ENCODE measurements around the gene KCTD5. TPM values are rescaled to one million over a fixed set of nuclear protein-coding genes. Genes with fewer than 3 reads are reported as not detected.

Gene KCTD5
- polyA plus RNA-seq, 1 donor (not counting 4 experiments of a cell fraction or from before 2014, with no cell fraction given), result 29.0 TPM

- no peak overlapping the region for H3K4me2 ChIP-seq (ENCODE audit: control insufficient read depth, extremely low read depth, insufficient read depth, low read depth, low read length)
- no peaks in the 10 kb centered on the region for H3K9me3 ChIP-seq (ENCODE audit: control insufficient read depth, low read depth, low read length)
- no peak overlapping the region for H3K4me3 ChIP-seq (ENCODE audit: control insufficient read depth in 2 of 3, extremely low read depth in 1 of 3, insufficient read depth in 2 of 3, low read depth in 1 of 3, low read length in 3 of 3)
- H3K4me1 ChIP-seq (ENCODE audit: control insufficient read depth, extremely low read depth, insufficient read depth, low read length), result no peaks in the 10 kb centered on the region
- DNase-seq (ENCODE audit: low read depth, low spot score) (no peak), FAIRE-seq (no peak)
- no peaks in the 10 kb centered on the region for H4K20me1 ChIP-seq (ENCODE audit: control insufficient read depth, extremely low read depth, insufficient read depth, low read length)
- no peak overlapping the region for H3K9ac ChIP-seq (ENCODE audit: control insufficient read depth, extremely low read depth, insufficient read depth, low read length)
- H3K36me3 ChIP-seq (ENCODE audit: control insufficient read depth in 2 of 2, extremely low read depth in 1 of 2, insufficient read depth in 2 of 2, low read length in 2 of 2), result peaks cover 0 to 24% of the 10 kb centered on the region in 2 experiments
- H2AFZ ChIP-seq (ENCODE audit: control insufficient read depth, low read length), result no peak overlapping the region
- H3K27ac ChIP-seq (ENCODE audit: control insufficient read depth, insufficient read depth, low read length), result no peak overlapping the region
- no peaks in the 10 kb centered on the region for H3K9me1 ChIP-seq (ENCODE audit: control insufficient read depth, extremely low read depth, insufficient read depth, low read length)
- no peaks in the 10 kb centered on the region for H3K79me2 ChIP-seq (ENCODE audit: control insufficient read depth, insufficient read depth, low read length)
- dilution Hi-C loops (cut with MboI; ENCODE audit: extremely low pct_ligation_motif_present, low sequenced_read_pairs), result no loop called here
- H3K27me3 ChIP-seq (ENCODE audit: control insufficient read depth, extremely low read depth, insufficient read depth, low read length), result peaks cover 2% of the 10 kb centered on the region
- TF ChIP-seq CTCF (optimal IDR thresholded peaks at IDR 0.05 in 1 of 3, IDR thresholded peaks at IDR 0.05 in 1 of 3, conservative IDR thresholded peaks at IDR 0.05 in 1 of 3; ENCODE audit: extremely low read depth in 1 of 3, insufficient read depth in 2 of 3, low read length in 3 of 3) (no peak), EZH2 (IDR thresholded peaks at IDR 0.05; ENCODE audit: low read length) (no peak)
These were observed 26.7 kb downstream of the KCTD5 start for GRCh38 chr16:2708955-2709587.

- DNase-seq (ENCODE audit: low read depth, low spot score) (no peak), FAIRE-seq (no peak)
- Histone ChIP-seq H3K9me1 (ENCODE audit: control insufficient read depth, extremely low read depth, insufficient read depth, low read length) (no peaks in the 10 kb centered on the region), H3K4me2 (ENCODE audit: control insufficient read depth, extremely low read depth, insufficient read depth, low read depth, low read length) (no peak overlapping the region), H3K79me2 (ENCODE audit: control insufficient read depth, insufficient read depth, low read length) (no peaks in the 10 kb centered on the region), H3K27me3 (ENCODE audit: control insufficient read depth, extremely low read depth, insufficient read depth, low read length) (peaks cover 6% of the 10 kb centered on the region), H4K20me1 (ENCODE audit: control insufficient read depth, extremely low read depth, insufficient read depth, low read length) (no peaks in the 10 kb centered on the region), H3K9me3 (ENCODE audit: control insufficient read depth, low read depth, low read length) (no peaks in the 10 kb centered on the region), H3K4me1 (ENCODE audit: control insufficient read depth, extremely low read depth, insufficient read depth, low read length) (no peaks in the 10 kb centered on the region), H3K4me3 (ENCODE audit: control insufficient read depth in 2 of 3, extremely low read depth in 1 of 3, insufficient read depth in 2 of 3, low read depth in 1 of 3, low read length in 3 of 3) (no peak overlapping the region), H3K36me3 (ENCODE audit: control insufficient read depth in 2 of 2, extremely low read depth in 1 of 2, insufficient read depth in 2 of 2, low read length in 2 of 2) (peaks cover 0 to 24% of the 10 kb centered on the region in 2 experiments), H3K9ac (ENCODE audit: control insufficient read depth, extremely low read depth, insufficient read depth, low read length) (no peak overlapping the region), H3K27ac (ENCODE audit: control insufficient read depth, insufficient read depth, low read length) (no peak overlapping the region), H2AFZ (ENCODE audit: control insufficient read depth, low read length) (no peak overlapping the region)
- TF ChIP-seq EZH2 (IDR thresholded peaks at IDR 0.05; ENCODE audit: low read length) (no peak), CTCF (optimal IDR thresholded peaks at IDR 0.05 in 1 of 3, IDR thresholded peaks at IDR 0.05 in 1 of 3, conservative IDR thresholded peaks at IDR 0.05 in 1 of 3; ENCODE audit: extremely low read depth in 1 of 3, insufficient read depth in 2 of 3, low read length in 3 of 3) (no peak)
- dilution Hi-C loops (cut with MboI; ENCODE audit: extremely low pct_ligation_motif_present, low sequenced_read_pairs), result no loop called here
These were observed 27.3 kb downstream of the KCTD5 start for GRCh38 chr16:2709588-2709984.

All from keratinocyte (primary cell).